Erythroblast (primary cell): ENCODE data around the gene CD4.

Experiments
- GATA1 ChIP-seq: IDR thresholded peaks from 2 replicates; pipeline ENCODE4 v1.6.1; 2011; ENCODE audit warnings: low read depth, mild to moderate bottlenecking, control low read depth, low read length, moderate library complexity
- POLR2A ChIP-seq: IDR thresholded peaks from 2 replicates; pipeline ENCODE4 v1.6.1; 2011; ENCODE audit warnings: mild to moderate bottlenecking, low read length

DNA sequence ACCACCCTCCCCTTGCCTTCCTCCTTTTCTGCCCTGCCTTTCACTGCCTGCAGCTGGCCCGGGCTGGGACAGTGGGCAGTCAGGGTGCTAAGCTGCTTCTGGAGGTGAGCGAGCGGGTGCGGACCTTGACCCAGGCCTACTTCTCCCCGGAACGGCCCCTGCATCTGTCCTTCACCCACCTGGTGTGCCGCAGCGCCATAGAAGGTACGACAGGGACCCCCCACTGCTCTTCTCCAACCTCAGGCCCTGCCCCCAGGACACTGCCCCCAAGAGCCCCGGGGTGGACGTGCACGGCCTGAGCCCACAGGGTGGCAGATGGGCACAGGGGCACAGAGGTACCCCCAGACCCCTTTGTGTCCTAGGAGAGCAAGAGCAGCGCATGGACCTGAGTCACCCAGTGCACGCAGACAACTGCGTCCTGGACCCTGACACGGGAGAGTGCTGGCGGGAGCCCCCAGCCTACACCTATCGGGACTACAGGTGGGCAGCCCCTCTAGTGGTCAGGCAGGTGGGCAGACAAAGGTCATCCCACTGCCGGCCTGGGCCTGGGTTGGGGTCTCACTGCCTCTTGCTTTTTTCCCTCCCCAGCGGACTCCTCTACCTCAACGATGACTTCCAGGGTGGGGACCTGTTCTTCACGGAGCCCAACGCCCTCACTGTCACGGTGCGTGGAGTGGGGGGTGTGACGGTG lies 48.2 kb downstream of the CD4 start:
- TF ChIP-seq GATA1 (no peak), POLR2A (no peak)
